Measurements from ENCODE around the gene CD55. TPM values are rescaled to one million over a fixed set of nuclear protein-coding genes. Genes with fewer than 3 reads are reported as not detected.

The CD55 gene
- total RNA-seq, 1 donor from 2014 or later: 2.9 TPM

- FAIRE-seq: no peak
- DNase-seq (ENCODE audit: low spot score in 2 of 2): no peak
Observed at GRCh38 chr1:207328004-207328403, 6.5 kb downstream of the CD55 start.

- FAIRE-seq: no peak
- no peak for DNase-seq (ENCODE audit: low spot score in 2 of 2)
Observed at GRCh38 chr1:207328908-207329440, 7.5 kb downstream of the CD55 start.

- FAIRE-seq (no peak), DNase-seq (ENCODE audit: low spot score in 2 of 2) (no peak)
Observed at GRCh38 chr1:207329469-207329868, 8.0 kb downstream of the CD55 start.

DNA sequence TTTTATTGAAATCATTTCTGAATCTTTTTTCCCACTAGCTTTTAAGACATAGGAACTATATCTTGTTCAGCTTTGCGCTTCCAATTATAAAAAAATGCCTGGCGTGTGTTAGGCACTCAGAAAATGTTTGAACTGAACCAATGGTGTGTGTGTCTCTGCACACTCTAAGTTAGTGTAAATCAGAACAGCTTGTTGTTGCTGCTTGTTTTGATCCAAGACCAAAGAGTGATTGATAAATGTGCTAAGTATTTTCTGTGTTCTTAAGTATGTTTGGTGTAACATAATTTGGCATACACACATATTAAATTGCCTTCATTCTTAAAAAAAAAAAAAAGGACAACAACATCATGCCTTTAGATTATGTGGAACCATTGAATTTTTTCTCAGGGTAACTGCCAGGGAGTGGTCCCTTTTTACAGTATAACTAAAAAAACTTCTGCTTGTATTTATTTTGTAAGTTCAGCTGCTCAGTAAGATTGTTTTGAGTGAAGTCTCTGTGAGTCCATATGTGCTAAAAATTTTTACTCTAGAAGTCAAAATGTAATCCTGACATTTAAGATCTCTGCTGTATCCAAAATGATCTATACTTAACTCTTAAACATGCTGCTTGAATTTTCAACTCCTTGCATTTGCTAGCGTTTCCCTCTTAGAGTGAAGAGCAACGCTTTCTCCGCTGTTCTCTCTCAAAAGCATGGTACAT is 8.7 kb downstream of the CD55 start:
- DNase-seq (ENCODE audit: low spot score in 2 of 2) (no peak), FAIRE-seq (no peak)

DNA sequence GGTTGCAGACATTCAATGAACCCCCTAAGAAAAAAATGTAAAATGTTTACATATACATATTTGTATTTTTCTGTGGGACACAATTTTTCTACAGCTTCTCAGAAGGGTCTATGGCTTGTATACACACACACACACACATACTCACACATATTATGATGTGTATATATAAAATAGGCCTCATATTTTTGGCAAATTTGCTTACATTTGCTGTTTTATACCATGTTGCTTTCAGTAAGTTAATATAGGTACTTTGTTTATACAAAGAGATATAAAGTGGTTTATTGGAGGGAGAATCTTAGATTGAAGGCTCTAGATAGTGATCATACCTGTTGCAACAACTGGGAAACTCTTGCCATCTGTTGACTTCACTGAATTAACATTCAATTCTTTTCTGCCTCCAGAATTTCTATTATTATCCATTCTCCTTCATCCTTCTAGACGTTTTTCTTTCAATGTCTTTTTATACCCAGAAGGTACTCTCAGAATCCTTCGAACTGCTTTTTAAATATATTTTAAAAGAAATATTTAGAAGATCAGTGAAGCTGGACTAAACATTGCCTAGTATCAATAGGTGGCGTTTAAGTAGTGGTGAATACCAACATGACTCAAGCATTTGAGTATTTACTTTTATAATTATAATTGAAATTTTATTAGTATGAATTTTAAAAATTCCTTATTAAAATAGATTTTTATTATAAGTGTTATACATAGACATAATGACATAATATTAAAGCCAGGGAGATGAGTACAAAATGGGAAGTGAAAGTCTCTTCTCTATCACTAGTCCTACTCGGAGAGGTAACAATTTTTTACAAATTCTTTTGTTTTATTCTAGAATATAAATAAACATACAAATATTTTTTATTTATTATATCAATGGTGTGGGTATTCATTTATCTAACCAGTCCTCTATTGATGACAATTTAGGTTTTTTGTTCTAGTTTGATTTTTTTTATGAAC is 10.2 kb downstream of the CD55 start:
- peak; percentile 45 for FAIRE-seq
- DNase-seq (ENCODE audit: low spot score in 2 of 2): no peak

DNA sequence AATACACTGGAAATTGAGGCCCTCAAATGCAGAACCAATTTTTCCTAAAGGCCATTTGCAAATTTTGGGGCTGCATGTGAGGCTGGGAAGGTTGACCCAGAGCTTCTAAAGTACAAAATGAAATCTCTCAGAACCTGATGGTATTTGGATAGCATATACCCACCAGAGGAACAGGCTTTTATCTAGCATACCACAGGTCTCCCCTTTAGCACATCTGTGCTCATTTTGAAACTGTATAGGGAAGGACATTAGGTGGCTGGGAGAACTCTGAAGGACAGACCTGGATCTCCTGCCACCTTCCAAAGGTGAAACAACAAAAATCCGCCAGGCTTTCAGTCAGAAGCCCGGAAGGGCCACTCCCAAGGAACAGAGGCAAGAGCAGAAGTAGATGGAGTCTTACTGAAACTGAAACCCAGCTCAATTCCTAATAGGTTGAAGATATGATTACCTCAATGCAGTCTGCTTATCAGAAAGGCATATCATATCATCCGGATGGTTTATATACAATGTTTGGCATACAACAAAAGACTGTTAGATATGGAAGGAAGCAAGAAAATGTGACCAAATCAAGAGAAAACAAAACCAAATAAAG is 11.6 kb downstream of the CD55 start:
- FAIRE-seq (no peak), DNase-seq (ENCODE audit: low spot score in 2 of 2) (no peak)

- FAIRE-seq: no peak
Observed at GRCh38 chr1:207333620-207334019, 12.1 kb downstream of the CD55 start.

GRCh38 chr1:207334337-207334736 is 12.9 kb downstream of the CD55 start:
- FAIRE-seq: no peak
- DNase-seq (ENCODE audit: low spot score in 2 of 2): no peak

More at GRCh38 chr1:207333620-207334019, 12.1 kb downstream of the CD55 start:
- no peak for DNase-seq (ENCODE audit: low spot score in 2 of 2)

DNA sequence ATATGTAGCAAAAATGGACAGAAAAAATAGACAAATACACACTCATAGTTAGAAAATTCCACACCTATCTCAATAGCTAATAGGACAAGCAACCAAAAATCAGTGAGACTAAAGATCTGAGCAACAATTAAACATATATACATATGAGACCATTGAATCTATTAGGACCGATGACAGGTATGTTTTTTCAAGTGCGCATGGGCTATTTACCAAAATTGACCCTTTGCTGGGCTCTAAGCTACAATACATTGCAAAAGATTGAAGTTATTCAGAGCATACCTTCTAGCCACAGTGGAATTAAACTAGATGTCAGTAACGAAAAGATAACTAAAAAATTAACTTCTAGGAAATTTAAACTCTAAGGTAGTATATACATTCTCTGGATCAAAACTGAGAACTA is 13.7 kb downstream of the CD55 start:
- FAIRE-seq: no peak
- DNase-seq (ENCODE audit: low spot score in 2 of 2): no peak

- FAIRE-seq (no peak), DNase-seq (ENCODE audit: low spot score in 2 of 2) (no peak)
Observed at GRCh38 chr1:207335695-207336363, 14.4 kb downstream of the CD55 start.

DNA sequence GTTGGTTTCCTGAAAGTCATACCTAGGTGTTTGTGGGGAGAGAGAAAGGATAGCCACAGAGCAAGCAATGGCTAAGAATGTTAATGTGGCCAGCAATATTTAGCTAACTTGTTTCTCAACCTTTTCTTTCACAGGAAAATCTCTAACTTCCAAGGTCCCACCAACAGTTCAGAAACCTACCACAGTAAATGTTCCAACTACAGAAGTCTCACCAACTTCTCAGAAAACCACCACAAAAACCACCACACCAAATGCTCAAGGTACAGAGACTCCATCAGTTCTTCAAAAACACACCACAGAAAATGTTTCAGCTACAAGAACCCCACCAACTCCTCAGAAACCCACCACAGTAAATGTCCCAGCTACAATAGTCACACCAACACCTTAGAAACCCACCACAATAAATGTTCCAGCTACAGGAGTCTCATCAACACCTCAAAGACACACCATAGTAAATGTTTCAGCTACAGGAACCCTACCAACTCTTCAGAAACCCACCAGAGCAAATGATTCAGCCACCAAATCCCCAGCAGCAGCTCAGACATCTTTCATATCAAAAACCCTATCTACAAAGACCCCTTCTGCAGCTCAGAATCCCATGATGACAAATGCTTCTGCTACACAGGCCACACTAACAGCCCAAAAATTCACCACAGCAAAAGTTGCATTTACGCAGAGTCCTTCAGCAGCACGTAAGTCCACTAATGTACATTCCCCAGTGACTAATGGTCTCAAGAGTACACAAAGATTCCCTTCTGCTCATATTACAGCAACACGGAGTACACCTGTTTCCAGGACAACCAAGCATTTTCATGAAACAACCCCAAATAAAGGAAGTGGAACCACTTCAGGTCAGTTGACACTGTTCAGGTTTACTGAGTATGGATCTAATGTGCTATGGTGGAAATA is 15.3 kb downstream of the CD55 start:
- FAIRE-seq: no peak
- DNase-seq (ENCODE audit: low spot score in 2 of 2): no peak

- no peak for DNase-seq (ENCODE audit: low spot score in 2 of 2)
- no peak for FAIRE-seq
Observed at GRCh38 chr1:207342332-207342731, 20.9 kb downstream of the CD55 start.

DNA sequence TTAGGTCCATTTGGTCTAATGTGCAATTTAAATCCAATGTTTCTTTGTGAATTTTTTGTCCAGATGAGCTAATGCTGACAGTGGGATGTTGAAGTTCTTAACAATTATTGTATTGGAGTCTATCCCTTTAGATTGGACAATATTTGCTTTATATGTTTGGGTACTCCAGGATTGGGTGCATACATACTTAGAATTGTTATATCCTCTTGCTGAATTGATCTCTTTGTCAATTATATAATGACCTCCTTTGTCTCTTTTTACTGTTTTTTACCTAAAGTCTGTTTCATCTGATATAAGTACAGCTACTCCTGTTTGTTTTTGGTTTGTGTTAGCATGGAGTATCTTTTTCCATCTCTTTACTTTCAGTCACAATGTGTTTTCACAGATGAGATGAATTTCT is 22.2 kb downstream of the CD55 start:
- no peak for DNase-seq (ENCODE audit: low spot score in 2 of 2)
- no peak for FAIRE-seq

GRCh38 chr1:207344221-207344620 is 22.7 kb downstream of the CD55 start:
- FAIRE-seq: no peak
- no peak for DNase-seq (ENCODE audit: low spot score in 2 of 2)

GRCh38 chr1:207345644-207346477 is 24.4 kb downstream of the CD55 start:
- FAIRE-seq (no peak), DNase-seq (ENCODE audit: low spot score in 2 of 2) (no peak)

DNA sequence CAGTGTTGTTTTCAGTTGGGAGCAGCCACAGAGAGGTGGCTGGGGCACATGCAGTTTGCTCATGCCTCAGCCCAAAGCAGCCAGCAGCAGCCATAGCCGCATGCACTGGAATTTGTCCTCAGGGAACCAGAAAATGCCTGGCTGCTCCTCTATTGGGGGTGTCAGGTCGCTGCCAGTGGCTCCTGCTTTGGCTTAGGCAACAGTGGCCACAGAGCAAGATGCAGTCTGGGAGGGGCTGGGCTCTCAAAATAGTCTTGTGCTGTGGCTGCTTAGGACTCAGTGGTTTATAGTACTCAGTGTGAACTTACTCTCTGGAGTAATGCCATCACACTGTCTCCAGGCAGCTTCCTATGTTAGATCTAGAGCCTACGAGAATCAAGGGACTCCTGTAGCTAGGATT is 25.0 kb downstream of the CD55 start:
- no peak for FAIRE-seq
- no peak for DNase-seq (ENCODE audit: low spot score in 2 of 2)

DNA sequence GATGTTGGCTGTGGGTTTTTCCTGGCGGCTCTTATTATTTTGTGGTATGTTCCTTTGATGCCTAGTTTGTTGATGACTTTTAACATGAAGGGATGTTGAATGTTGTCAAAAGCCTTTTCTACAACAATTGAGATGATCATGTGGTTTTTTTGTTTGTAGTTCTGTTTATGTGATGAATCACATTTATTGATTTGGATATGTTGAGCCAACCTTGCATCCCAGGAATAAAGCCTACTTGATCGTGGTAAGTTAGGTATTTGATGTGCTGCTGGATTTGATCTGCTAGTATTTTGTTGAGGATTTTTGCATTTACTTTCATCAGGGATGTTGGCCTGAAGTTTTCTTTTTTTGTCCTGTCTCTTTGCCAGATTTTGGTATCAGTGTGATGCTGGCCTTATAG is 28.5 kb downstream of the CD55 start:
- FAIRE-seq (no peak), DNase-seq (ENCODE audit: low spot score in 2 of 2) (no peak)

DNA sequence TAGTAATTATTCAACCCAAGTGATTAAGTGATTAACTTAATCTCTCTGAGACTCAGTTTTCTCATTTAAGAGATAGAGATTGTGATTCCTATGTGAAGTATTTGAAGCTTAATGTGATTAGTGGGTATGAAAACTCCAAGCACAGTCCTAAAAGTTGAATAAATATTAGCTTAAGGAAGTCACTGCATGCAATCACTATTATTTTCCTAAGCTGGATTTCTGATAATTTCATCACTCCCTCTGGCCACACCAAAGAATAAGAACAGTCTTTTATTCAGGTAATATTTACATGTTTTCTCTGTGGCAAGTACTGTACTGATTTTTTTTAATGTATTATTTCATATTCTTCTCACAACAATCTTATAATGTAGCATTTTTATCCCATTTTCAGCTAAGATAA is 31.1 kb downstream of the CD55 start:
- FAIRE-seq: no peak

DNA sequence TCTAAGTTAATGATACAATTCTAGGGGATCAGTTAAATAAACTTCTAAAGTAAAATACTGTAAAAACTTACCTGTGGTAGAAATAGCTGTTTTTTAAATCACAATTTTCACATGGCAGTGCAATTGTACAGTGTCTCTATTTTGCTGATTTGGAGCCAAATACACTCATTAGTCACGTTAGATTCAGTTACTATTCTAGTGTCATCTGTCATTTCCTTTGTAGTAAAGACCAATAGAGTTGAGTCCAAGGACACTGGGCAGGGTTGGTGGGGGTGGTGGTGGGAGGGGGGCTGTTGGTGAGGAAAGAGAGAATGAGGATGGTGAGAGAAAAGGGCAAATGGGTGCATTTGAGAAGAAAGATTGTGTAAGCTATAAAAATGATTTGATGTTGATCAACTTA is 33.6 kb downstream of the CD55 start:
- DNase-seq (ENCODE audit: low spot score in 2 of 2) (no peak), FAIRE-seq (no peak)

More for the DNA sequence above, 31.1 kb downstream of the CD55 start:
- no peak for DNase-seq (ENCODE audit: low spot score in 2 of 2)
